Hepatocyte (in vitro differentiated cells): ENCODE data around the gene SEMA4A. TPM values are rescaled to one million over a fixed set of nuclear protein-coding genes. Genes with fewer than 3 reads are reported as not detected.

ENCODE experiments used
- DNase-seq: peaks from one replicate; pipeline ENCODE4 v3.0.0-alpha.2; 2016; ENCODE audit warnings: low spot score
- H2AFZ ChIP-seq: fragments of 200-600 bp; sonication (generic); 2 replicates; pipeline ENCODE4 v1.6.0; 2016; ENCODE audit warnings: antibody characterized with exemption, mild to moderate bottlenecking
- H3K27ac ChIP-seq: fragments of 200-600 bp; sonication (generic); 2 replicates; pipeline ENCODE4 v1.5.1; 2016; ENCODE audit warnings: mild to moderate bottlenecking
- H3K27me3 ChIP-seq: fragments of 200-600 bp; sonication (generic); 2 replicates; pipeline ENCODE4 v1.6.1; 2016
- H3K36me3 ChIP-seq: fragments of 200-600 bp; sonication (generic); replicated peaks from 2 replicates; pipeline ENCODE4 v1.5.1; 2016; ENCODE audit warnings: low read depth; ENCODE audit not compliant: insufficient read depth
- H3K4me1 ChIP-seq: fragments of 200-600 bp; sonication (generic); 2 replicates; pipeline ENCODE4 v1.5.1; 2016; ENCODE audit warnings: mild to moderate bottlenecking, moderate library complexity; ENCODE audit not compliant: insufficient read depth
- H3K4me2 ChIP-seq: fragments of 200-600 bp; sonication (generic); 2 replicates; pipeline ENCODE4 v1.6.0; 2016
- H3K4me3 ChIP-seq: fragments of 200-600 bp; sonication (generic); 2 replicates; pipeline ENCODE4 v1.5.1; 2016; ENCODE audit warnings: mild to moderate bottlenecking
- H3K79me2 ChIP-seq: fragments of 200-600 bp; sonication (generic); 2 replicates; pipeline ENCODE4 v1.6.0; 2017; ENCODE audit warnings: mild to moderate bottlenecking
- H3K9me2 ChIP-seq: fragments of 200-600 bp; sonication (generic); replicated peaks from 2 replicates; pipeline ENCODE4 v1.6.0; 2017; ENCODE audit warnings: mild to moderate bottlenecking; ENCODE audit not compliant: insufficient read depth
- H3K9me3 ChIP-seq: fragments of 200-600 bp; sonication (generic); 2 replicates; pipeline ENCODE4 v1.5.1; 2016; ENCODE audit warnings: low read depth, mild to moderate bottlenecking
- H4K20me1 ChIP-seq: fragments of 200-600 bp; sonication (generic); 2 replicates; pipeline ENCODE4 v1.6.0; 2016; ENCODE audit warnings: mild to moderate bottlenecking; ENCODE audit not compliant: insufficient read depth, poor library complexity, severe bottlenecking
- EZH2 ChIP-seq: fragments of 200-600 bp; sonication (generic); IDR thresholded peaks from 2 replicates; pipeline ENCODE4 v1.6.1; 2016; ENCODE audit warnings: antibody characterized with exemption, mild to moderate bottlenecking, borderline replicate concordance
- EZH2phosphoT487 ChIP-seq: fragments of 200-600 bp; sonication (generic); IDR thresholded peaks from one replicate; pipeline ENCODE4 v1.6.1; 2018; ENCODE audit warnings: antibody characterized with exemption, mild to moderate bottlenecking, low read depth, moderate library complexity; ENCODE audit not compliant: unreplicated experiment, severe bottlenecking
- WGBS: methylation state at CpG from one replicate; pipeline ENCODE4 v1.1.6; 2016; ENCODE audit warnings: low lambda C conversion rate; ENCODE audit errors: missing lambda C conversion rate; 5-methylcytosine and 5-hydroxymethylcytosine counted together
- polyA plus RNA-seq: library from polyadenylated mRNA; unstranded; fragments of >200 nt; fragmentation: Nextera tagmentation; extraction: Ambion mirVana; gene quantifications from 2 replicates; pipeline ENCODE4 v1.2.1, GENCODE V29; 2016
- total RNA-seq: library from RNA; depleted of rRNA; stranded (reverse); fragments of >200 nt; gene quantifications from 2 replicates; pipeline ENCODE4 v1.2.3, GENCODE V29; 2014
- TF ChIP-seq, protein P1 (sequence below): fragments of 200-600 bp; sonication (generic); IDR thresholded peaks from 2 replicates; pipeline ENCODE4 v1.5.1; 2016; ENCODE audit warnings: antibody characterized with exemption, mild to moderate bottlenecking; ENCODE audit not compliant: poor library complexity

SEMA4A gene
- total and polyA plus RNA-seq, 2 experiments from 2014 or later, result 1.3 to 2.1 TPM

DNA sequence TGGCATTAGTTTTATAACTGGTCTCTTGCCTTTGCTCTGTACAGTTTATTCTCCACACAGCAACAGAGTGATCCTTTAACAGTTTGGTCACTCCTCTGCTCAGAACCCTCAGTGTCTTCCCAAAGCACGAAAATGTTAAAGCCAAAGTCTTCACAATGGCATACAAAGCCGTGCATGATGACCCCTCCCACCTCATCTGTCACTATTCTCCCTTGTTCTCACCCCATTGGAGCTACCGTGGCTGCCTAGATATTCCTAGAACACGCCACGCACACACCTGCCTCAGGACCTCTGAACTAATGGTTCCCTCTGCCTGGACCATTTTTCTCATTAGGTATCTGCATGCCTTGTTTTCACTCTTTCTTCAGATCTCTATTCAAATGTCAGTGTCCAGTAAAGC is 8.6 kb upstream of the SEMA4A start:
- no peaks in the 10 kb centered on the region for H3K27me3 ChIP-seq

DNA sequence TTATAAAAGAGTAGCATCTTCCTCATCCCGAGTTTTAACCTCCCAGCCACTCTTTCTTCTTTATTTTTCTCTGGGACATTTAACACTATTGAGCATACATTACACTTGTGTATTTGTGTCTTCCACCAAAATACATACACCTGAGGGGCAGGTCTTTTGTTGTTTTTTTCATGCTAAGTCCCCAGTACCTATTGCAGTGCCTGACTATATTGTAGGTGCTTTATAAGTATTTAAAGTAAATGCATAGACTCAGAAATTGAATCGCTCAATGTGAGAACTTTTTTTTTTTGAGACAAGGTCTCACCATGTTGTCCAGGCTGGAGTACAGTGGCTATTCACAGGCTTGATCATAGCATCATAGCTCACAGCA is 7.8 kb upstream of the SEMA4A start:
- H2AFZ ChIP-seq, result no peak overlapping the region
- no peak for DNase-seq
- no peak overlapping the region for H3K4me2 ChIP-seq
- peaks cover 13% of the 10 kb centered on the region for H3K4me1 ChIP-seq
- TF ChIP-seq EZH2phosphoT487 (no peak), EZH2 (no peak)
- TF ChIP-seq, protein P1, sequence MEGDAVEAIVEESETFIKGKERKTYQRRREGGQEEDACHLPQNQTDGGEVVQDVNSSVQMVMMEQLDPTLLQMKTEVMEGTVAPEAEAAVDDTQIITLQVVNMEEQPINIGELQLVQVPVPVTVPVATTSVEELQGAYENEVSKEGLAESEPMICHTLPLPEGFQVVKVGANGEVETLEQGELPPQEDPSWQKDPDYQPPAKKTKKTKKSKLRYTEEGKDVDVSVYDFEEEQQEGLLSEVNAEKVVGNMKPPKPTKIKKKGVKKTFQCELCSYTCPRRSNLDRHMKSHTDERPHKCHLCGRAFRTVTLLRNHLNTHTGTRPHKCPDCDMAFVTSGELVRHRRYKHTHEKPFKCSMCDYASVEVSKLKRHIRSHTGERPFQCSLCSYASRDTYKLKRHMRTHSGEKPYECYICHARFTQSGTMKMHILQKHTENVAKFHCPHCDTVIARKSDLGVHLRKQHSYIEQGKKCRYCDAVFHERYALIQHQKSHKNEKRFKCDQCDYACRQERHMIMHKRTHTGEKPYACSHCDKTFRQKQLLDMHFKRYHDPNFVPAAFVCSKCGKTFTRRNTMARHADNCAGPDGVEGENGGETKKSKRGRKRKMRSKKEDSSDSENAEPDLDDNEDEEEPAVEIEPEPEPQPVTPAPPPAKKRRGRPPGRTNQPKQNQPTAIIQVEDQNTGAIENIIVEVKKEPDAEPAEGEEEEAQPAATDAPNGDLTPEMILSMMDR, result no peak
- no peaks in the 10 kb centered on the region for H3K79me2 ChIP-seq
- 80% methylated on average over 2 of the region's 2 CpGs for WGBS
- no peaks in the 10 kb centered on the region for H3K27me3 ChIP-seq
- H3K36me3 ChIP-seq, result no peaks in the 10 kb centered on the region
- no peak overlapping the region for H3K4me3 ChIP-seq
- H3K27ac ChIP-seq, result no peak overlapping the region
- H3K9me3 ChIP-seq, result no peaks in the 10 kb centered on the region
- no peaks in the 10 kb centered on the region for H4K20me1 ChIP-seq
- H3K9me2 ChIP-seq, result no peaks in the 10 kb centered on the region

More for the DNA sequence above, 8.6 kb upstream of the SEMA4A start:
- no peaks in the 10 kb centered on the region for H3K9me2 ChIP-seq
- no peaks in the 10 kb centered on the region for H3K36me3 ChIP-seq
- no peak for DNase-seq
- H2AFZ ChIP-seq, result no peak overlapping the region
- TF ChIP-seq, protein P1, result no peak
- TF ChIP-seq EZH2, result no peak
- TF ChIP-seq EZH2phosphoT487, result no peak
- H3K4me2 ChIP-seq, result no peak overlapping the region
- H4K20me1 ChIP-seq, result no peaks in the 10 kb centered on the region
- H3K9me3 ChIP-seq, result no peaks in the 10 kb centered on the region
- WGBS, result 78% methylated on average over 5 of the region's 5 CpGs
- no peak overlapping the region for H3K4me3 ChIP-seq
- peaks cover 13% of the 10 kb centered on the region for H3K4me1 ChIP-seq
- H3K79me2 ChIP-seq, result no peaks in the 10 kb centered on the region
- H3K27ac ChIP-seq, result no peak overlapping the region

DNA sequence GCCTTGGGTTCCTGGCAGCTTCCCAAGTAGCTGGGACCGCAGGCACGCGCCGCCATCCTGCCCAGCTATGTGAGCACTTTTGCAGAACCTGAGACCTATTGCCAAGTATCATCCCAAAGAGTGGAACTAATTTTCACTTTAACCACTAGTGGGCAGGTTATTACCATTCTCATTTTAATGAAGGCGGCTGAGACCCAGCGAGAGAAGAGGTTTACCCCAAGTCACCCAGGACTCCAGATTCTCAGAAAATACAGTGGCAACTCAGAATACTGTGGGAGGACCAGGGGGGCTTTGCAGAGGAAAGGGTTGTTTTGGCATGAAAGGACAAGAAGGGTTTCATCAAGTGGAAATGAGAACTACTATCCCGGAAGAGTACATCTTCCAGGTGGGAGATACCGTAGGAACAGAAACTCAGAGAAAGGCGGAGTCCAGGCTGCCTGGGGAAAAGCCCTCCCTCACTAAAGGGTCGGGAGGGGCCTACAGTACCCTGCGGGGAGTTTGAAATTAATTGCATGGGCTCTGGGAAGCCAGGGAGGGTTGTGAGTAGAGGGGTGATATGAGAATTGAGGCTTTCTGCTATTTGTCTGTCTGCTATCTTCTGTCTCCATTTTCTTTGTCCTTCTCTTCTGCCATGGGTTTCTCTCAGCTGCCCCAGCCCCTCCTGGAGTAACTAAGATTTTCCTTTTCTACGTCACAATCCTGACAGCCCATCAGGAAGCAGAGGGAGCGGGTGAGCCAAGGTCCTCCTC is 7.2 kb upstream of the SEMA4A start:
- no peaks in the 10 kb centered on the region for H3K79me2 ChIP-seq
- H3K9me3 ChIP-seq, result no peaks in the 10 kb centered on the region
- peak overlapping the region; percentile 36 for H3K27ac ChIP-seq
- no peaks in the 10 kb centered on the region for H3K27me3 ChIP-seq
- peak; percentile 84 for DNase-seq
- no peaks in the 10 kb centered on the region for H3K9me2 ChIP-seq
- WGBS, result 20% methylated on average over 13 of the region's 13 CpGs
- H3K4me1 ChIP-seq, result peaks cover 13% of the 10 kb centered on the region
- no peak overlapping the region for H3K4me3 ChIP-seq
- TF ChIP-seq EZH2, result no peak
- TF ChIP-seq, protein P1, result peak; percentile 76
- no peak for TF ChIP-seq EZH2phosphoT487
- H4K20me1 ChIP-seq, result no peaks in the 10 kb centered on the region
- peak overlapping the region; percentile 70 for H3K4me2 ChIP-seq
- H3K36me3 ChIP-seq, result no peaks in the 10 kb centered on the region
- peak overlapping the region; percentile 38 for H2AFZ ChIP-seq
